Bone marrow (tissue), 2 donors: Measurements from ENCODE around the gene MSMB.
A peak's percentile ranks its signal among the peaks of the same experiment; 100 is the strongest.

ENCODE experiments used
- DNase-seq, 2 donors: peaks; one replicate each; lab custom pipeline; 2025; lab: John Stamatoyannopoulos, UW

The MSMB gene

DNA sequence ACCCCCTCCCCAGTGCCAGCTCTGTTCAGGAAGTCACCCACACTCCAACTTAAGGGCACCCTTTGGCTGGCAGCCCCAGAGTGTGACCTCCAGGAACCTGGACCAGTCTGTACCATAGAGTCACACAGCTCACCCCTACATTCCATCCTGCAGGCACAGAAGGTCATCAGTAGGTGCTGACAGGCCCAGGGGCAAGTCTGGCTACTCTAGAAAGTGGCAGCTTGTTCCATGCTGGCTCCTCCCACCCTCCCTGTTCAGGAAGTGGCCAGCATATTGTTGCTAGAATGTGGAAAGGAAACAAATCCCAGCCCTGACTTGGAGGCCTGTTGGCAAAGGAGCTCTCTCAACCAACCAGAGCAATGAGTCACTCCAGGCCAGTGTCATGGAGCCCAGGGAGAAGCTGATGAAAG is 12.5 kb downstream of the MSMB start:
- DNase-seq, result peak in 1 of 2 donors; percentile 2

- DNase-seq, result no peak
Measured at GRCh38 chr10:46031648-46032532, 14.2 kb downstream of the MSMB start.

DNA sequence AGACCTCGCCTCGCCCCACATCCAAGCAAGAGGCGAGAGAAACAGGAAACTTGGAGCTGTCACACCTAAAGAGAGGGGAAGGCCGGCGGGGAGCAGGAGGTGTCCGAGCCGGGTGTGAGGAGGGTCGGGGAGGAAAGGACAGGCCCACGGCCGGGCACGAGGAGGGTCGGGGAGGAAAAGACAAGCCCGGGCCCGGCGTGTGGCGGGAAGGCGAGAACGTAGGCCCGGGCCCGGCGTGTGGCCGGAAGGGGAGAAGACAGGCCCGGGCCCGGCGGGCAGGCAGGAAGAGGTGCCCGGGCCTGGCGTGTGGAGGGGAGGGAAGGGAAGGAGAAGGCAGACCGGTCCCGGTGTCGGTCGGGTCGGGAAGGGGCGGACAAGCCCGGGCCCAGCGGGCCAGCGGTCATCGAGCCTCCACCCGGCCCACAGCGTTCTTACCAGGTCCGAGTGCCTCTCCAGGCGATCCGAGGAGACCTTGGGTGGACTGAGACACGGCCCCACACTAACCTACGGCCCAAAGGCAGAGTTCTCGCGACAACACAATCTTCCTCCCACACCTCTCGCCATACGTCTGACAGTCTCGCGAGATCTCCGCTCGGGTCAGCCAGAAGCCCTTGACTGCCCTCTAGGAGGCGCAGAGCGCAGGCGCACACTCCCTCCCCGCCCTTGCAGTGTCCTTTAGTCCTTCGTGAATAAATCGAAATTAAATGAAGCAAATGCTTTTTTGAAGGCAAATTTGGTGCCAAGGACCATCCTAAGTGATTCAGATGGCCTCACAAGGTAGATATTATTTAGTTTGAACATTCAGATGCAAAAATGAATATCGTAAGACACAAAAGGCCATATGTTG is 15.8 kb downstream of the MSMB start, which contains the start of gene NCOA4:
Gene NCOA4, minus strand, starts transcription at position 533 of the 847 bp plus-strand sequence. CDS start 13,943 bp downstream, outside the sequence.
- DNase-seq, result peak; percentile 83 to 96

DNA sequence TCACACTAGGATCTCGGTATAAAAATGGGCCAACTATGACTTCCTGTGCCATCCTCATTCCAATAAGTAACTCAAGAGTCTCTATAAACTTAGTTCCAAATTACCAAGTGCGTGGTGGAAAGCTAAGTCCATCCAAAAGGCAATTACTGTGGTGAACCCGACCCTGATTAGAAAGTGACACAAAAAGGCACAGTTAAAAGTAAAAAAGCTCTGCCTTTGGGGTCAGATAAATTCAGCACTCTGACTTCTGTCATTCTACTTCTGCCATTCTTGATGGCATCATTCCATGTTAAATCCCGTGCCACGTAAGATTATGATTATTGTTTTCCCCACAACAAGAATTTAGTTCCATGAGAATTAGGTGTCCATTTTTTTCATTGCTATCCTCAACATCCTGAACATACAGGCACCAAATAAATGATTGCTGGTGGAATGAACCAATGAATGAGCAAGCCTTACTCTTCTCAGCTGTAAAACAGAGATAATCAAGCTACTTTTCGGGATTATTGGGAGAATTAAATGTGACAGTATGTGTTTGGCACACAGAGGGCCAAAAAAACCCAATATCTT is 16.5 kb downstream of the MSMB start:
- no peak for DNase-seq

DNA sequence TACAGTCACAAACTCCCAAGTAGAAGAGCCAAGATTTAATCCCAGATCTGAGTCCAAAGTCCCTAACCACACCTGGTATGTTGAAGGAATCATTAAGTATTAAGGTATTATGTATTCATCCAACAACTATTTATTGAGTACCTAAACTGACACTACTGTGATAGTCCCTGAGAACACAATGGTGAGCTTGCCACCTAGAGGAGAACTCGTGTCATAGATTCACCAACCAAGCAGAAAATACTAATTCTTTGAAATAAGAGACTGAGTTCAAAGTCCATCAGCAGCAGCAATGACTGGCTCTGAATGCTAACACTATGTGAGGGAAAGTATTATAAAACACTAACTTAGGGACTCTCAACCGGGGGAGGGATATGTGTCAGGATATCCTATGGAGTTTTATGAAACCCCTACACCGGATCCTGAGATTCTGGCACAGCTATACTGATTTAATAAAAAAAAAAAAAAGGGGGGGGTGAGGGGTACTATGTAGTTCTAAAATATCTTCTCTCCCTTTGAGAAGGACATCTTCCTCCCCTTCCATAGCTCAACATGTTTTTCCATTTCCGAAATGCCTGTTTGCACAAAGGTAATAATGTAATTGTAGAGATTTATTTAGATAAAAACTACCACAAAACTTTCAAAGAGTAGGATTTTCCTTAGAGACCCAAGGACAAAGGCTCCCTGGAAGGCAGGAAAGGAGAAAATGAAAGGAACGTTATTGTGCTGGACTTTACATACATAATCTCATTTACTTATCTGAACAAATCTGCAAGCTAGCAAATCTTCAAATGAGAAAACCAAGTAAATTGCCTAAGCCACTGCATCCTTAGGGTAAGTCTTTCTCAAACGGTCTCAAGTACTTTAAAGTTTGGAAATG is 17.2 kb downstream of the MSMB start:
- peak in 1 of 2 donors; percentile 50 for DNase-seq

- DNase-seq, result no peak
Measured at GRCh38 chr10:46026106-46026505, 20.0 kb downstream of the MSMB start.

DNA sequence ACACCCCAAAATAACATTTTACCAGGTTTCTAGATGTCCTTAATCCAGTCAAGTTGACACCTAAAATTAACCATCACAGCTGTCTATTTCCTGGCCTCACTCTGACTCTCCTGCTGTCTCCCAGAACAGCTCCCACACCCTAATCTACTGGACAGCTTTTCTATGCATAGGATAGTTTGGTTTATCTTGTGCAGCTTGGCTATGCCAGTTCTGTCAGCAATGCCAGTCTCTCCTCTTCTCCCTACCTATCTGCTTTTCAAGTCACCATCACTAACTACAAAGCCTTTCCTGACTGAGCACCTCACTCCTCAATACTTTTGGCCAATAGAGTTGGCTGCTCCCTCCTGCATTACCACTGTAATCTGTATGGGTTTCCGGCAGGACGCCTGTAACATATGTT is 20.7 kb downstream of the MSMB start:
- DNase-seq, result no peak

GRCh38 chr10:46024948-46025347 is 21.1 kb downstream of the MSMB start:
- no peak for DNase-seq

GRCh38 chr10:46022978-46023702 is 22.9 kb downstream of the MSMB start:
- peak; percentile 80 to 87 for DNase-seq

GRCh38 chr10:46020344-46020657 is 25.8 kb downstream of the MSMB start:
- no peak for DNase-seq

- no peak for DNase-seq
Measured at GRCh38 chr10:46019569-46020343, 26.3 kb downstream of the MSMB start.

GRCh38 chr10:46019177-46019528 is 26.9 kb downstream of the MSMB start:
- DNase-seq, result no peak

DNA sequence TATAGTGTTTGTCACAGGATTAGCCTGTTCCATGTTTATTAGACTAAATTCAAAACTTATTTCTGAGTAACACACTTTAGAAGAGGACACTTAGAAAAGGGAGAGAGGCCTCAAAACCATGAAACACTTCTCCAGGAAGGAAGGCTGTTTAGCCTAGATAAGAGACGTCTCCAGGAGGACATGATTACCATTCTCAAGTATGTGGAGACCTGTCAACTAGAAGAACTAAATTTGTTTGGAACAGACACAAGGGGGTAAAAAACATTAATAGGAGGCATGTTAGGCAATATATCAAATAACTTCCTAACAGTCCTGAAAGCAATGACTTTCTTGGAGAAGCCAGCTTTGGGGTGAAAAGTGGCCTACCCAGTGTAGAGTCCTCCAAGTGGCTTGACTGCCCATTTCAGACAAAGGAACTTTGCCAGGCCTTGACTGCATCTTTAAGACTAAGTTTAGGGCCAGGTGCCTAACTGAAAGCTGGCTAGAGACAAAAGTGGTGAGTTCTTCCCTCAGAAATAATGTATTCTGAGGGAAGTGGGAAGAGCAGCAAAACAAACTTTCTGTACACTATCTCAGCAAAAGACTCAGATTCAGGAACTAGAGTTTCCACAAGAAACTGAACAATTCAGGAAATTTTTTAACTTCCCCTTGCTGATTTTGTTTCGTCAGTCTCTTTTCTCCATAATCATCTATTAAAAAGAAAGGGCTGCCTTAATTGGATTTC is 27.5 kb downstream of the MSMB start:
- peak in 1 of 2 donors; percentile 8 for DNase-seq

GRCh38 chr10:46017733-46018132 is 28.3 kb downstream of the MSMB start:
- DNase-seq, result no peak

GRCh38 chr10:46016811-46017210 is 29.3 kb downstream of the MSMB start:
- no peak for DNase-seq

DNA sequence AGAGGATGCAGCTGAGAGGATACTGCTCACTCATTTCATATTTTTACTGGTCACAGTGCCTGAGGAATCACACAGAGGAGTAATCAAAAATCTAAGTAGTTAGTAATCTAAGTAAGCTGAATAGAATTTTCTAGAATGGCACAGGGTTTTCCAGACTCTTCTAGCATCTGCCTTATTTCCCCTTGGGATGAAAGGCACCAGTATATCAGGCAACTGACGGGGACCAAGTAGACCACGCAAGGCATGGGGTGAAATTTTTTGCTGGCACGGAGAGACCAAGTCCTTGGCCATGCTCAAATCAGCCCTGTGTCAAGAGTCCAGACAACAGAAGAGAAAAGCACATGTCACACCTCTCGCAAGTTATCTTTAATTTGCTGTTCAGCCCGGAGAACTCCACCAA is 29.9 kb downstream of the MSMB start:
- DNase-seq, result no peak

DNA sequence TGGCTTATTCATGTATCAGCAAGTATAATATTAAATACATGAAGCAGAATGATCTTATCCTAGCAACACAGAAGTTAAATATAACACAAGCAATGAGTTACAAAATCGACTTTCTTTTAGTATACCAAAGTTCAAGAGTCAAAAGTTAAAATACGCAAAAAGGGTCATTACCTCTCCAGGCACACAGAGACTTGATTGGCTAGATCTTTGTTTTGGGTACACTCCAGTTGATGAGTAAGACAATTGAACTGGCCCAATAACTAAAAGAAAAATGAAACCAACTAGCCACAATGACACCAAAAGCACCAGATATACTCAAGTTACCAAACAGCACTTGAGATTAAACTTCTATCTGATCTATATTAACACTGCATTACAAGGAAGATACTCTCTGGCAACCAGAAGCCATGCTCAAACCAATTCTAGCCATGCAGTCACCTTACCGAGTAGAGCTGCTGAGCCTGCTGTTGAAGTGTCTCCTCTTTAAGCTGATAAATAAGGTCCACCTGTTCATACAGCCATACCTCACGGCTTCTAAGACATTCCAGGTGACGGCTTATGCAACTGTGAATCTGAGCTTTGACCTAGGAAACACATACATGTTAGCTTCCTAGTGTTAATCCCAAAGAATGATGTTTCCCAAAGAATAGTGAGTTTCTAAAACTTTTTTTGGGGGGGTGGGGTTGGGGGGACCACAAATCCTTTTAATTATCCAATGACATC is 31.2 kb downstream of the MSMB start:
- DNase-seq, result no peak

DNA sequence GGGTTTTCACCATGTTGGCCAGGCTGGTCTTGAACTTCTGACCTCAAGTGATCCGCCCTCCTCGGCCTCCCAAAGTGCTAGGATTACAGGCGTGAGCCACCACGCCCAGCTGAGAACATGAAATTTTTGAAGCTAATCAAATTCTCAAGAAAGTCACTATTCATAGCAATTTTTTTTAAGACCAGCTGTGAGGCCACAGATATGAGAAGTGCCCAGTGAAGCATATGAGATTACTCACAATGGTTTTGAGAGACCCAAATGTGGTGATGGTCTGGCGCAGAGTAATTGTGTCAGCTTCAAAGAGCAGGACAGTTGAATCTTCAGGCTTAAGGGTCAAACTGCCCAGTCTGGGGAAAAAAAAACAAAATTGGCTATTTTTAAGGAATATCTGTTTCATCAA is 31.9 kb downstream of the MSMB start:
- no peak for DNase-seq

DNA sequence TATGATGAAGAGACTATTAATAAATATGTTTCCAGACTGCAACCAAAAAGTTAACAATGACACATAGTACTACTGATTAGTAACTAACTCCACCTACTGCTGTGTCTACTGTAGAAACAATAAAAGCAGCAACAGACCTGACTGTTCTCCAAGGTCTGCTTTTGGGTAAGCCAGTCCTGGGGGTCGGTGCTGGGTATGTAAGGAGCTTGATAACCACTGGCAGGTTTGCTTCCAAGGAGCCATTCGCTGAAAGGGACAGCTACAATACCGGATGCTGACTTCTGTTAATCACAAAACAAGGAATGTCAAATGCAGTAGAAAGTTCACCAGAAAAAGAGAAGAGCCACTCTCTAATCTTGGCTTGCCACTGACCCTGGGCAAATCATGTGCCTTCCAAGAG is 33.3 kb downstream of the MSMB start:
- no peak for DNase-seq
